Measurements from ENCODE around the gene ARHGAP10. TPM values are rescaled to one million over a fixed set of nuclear protein-coding genes. Genes with fewer than 3 reads are reported as not detected.
A peak's percentile ranks its signal among the peaks of the same experiment; 100 is the strongest.

The ARHGAP10 gene
- polyA plus RNA-seq, 1 donor = 11.0 TPM

DNA sequence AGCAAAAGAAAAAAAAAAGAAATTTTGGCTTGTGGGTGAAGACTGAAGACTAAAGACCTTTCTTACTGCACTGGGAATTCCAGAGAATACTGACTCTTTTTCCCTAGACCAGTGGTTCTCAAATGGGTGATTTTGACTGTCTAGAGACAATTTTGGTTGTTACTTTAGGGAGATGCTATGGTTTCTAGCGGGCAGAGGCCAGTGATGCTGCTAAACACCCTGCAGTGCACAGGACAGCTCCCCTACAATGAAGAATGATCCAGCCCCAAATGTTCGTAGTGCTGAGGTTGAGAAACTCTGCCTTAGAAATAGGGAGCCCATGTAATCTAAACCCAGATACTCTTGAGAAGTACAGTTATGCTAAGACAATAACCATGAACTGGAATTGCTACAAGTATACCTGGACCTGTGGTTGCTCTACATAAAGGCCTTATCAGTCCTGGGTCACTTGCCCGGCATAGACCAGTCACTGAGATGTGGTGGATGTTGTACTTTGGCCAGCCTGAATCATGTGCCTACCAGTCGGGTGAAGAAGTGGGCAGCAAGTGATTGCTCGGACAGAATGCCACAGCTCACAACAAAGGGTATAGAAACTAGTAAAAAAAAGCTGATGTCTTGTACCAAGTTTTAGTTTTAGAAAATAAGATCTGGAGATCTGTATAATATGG lies 16.0 kb downstream of the ARHGAP10 start:
- H3K27me3 ChIP-seq (ENCODE audit: control insufficient read depth, insufficient read depth, low read length) = no peaks in the 10 kb centered on the region
- peaks cover 11% of the 10 kb centered on the region for H3K4me1 ChIP-seq (ENCODE audit: control insufficient read depth, insufficient read depth, low read length)
- no peak overlapping the region for H3K4me3 ChIP-seq (ENCODE audit: low read length)
- H3K27ac ChIP-seq (ENCODE audit: low read length) = peak overlapping the region; percentile 71
- no peaks in the 10 kb centered on the region for H3K9me3 ChIP-seq (ENCODE audit: control insufficient read depth, low read depth, low read length)
- no CpG with 5 or more reads among the region's 5 CpGs for WGBS (ENCODE audit: insufficient coverage, low lambda C conversion rate)
- H3K36me3 ChIP-seq (ENCODE audit: control insufficient read depth, insufficient read depth, low read length) = no peaks in the 10 kb centered on the region
- peak; percentile 83 to 86 for DNase-seq

DNA sequence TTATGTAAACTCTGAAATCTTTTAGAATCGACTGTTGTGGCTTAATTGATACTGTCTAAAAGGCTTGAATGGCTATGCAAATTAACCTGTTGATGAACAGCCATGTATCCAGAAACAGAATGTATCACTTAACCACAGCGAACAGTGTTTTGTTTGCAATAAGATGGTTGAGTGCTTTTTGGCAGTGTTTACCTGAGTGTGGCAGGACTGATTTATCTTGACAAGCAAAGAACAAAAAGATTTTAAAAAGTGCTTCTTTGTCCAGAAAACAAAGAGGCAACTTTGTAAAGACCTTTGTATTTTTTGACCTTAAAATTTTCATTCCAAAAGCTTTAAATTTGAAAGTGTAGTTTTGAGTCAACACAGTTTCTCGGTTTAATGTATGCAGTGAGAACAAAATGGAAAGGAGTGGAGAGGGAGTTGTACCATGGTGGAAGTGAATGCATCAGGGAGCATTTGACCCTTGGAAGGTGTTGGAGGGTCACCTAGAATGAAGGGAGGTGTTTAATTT lies 18.0 kb downstream of the ARHGAP10 start:
- no peaks in the 10 kb centered on the region for H3K9me3 ChIP-seq (ENCODE audit: control insufficient read depth, low read depth, low read length)
- no peaks in the 10 kb centered on the region for H3K27me3 ChIP-seq (ENCODE audit: control insufficient read depth, insufficient read depth, low read length)
- no peaks in the 10 kb centered on the region for H3K36me3 ChIP-seq (ENCODE audit: control insufficient read depth, insufficient read depth, low read length)
- no peak for DNase-seq
- no peak overlapping the region for H3K4me3 ChIP-seq (ENCODE audit: low read length)
- no peak overlapping the region for H3K27ac ChIP-seq (ENCODE audit: low read length)
- WGBS (ENCODE audit: insufficient coverage, low lambda C conversion rate) = no CpG with 5 or more reads among the region's 3 CpGs
- H3K4me1 ChIP-seq (ENCODE audit: control insufficient read depth, insufficient read depth, low read length) = peaks cover 11% of the 10 kb centered on the region

DNA sequence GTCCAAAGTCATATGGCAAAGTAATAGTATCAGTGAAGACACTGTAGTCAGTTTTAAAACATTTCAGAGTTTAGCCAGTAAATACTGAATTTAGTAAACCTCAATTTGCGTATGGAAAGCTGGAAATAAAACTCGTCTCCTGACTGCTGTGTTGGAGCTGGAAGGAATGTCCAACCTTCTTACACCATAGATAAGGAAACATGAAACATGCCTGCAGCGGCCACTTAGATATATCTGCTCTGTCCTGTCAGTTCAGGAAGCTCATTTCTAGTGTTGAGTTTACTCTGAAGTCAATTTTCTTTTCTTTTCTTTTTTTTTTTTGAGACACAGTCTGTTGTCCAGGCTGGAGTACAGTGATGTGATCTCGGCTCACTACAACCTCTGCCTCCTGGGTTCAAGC lies 21.2 kb downstream of the ARHGAP10 start:
- Histone ChIP-seq H3K27ac (ENCODE audit: low read length) (no peak overlapping the region), H3K4me1 (ENCODE audit: control insufficient read depth, insufficient read depth, low read length) (peaks cover 11% of the 10 kb centered on the region), H3K9me3 (ENCODE audit: control insufficient read depth, low read depth, low read length) (no peaks in the 10 kb centered on the region), H3K4me3 (ENCODE audit: low read length) (no peak overlapping the region), H3K36me3 (ENCODE audit: control insufficient read depth, insufficient read depth, low read length) (no peaks in the 10 kb centered on the region), H3K27me3 (ENCODE audit: control insufficient read depth, insufficient read depth, low read length) (no peaks in the 10 kb centered on the region)
- DNase-seq = no peak
- WGBS (ENCODE audit: insufficient coverage, low lambda C conversion rate) = 90% methylated on average over 2 of the region's 4 CpGs

DNA sequence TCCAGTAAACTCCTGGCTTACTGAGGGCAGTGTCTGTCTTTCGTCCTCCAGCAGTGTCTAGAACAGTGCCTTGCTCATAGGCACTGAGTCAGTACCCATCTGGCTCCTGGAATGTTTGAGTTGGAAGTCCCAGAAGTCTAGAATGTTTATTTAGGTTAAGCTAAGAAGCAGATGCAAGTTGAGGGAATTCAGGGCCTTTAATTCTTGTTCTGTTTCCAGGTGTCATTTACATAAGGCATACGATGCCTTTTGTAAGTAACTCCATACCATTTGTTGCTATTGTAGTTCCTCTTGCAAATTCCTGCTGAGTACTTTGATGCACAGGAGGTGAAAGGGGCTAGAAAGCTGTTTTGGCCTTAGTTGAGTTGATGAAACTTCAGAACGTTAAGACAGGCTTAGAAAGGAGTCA lies 22.2 kb downstream of the ARHGAP10 start:
- Histone ChIP-seq H3K4me1 (ENCODE audit: control insufficient read depth, insufficient read depth, low read length) (peaks cover 7% of the 10 kb centered on the region), H3K27me3 (ENCODE audit: control insufficient read depth, insufficient read depth, low read length) (no peaks in the 10 kb centered on the region), H3K27ac (ENCODE audit: low read length) (no peak overlapping the region), H3K36me3 (ENCODE audit: control insufficient read depth, insufficient read depth, low read length) (no peaks in the 10 kb centered on the region), H3K4me3 (ENCODE audit: low read length) (no peak overlapping the region), H3K9me3 (ENCODE audit: control insufficient read depth, low read depth, low read length) (no peaks in the 10 kb centered on the region)
- no peak for DNase-seq
- WGBS (ENCODE audit: insufficient coverage, low lambda C conversion rate) = no CpG with 5 or more reads among the region's 3 CpGs

DNA sequence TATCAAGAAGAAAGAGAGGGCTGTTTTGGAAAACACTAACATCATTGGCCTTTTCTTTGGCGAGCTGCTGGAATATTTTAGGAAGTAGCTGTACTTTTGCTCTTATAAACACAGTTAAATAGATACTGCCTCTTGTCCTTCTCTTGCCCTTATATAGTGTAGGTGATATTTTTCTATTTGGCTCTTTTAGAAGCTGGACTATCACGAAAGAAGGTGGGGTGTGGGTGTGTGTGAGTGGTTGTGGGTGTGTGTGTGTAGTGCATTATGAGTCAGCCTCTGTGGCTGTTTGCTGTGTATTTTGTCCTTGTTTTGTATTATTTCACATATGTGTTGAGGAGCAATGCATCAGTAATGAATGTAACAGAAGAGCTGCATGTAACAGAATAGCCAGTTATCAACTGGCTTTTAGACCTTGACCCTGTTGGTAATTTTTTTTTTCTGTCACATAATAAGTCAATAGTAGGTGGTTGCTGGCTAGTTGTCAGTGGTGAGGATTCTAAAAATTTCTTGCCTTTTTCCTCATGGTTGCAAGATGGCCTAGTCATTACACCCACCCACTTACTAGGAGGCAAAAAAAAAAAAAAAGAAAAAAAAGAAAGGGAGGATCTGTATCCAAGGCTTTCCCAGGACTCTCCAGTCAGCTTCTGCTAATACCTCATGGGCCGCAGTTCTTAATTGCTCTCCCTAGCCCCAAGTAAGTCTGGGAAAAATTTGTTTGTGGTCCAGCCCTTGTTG lies 23.8 kb downstream of the ARHGAP10 start:
- WGBS (ENCODE audit: insufficient coverage, low lambda C conversion rate) = no CpG with 5 or more reads among the region's 3 CpGs
- Histone ChIP-seq H3K9me3 (ENCODE audit: control insufficient read depth, low read depth, low read length) (no peaks in the 10 kb centered on the region), H3K4me1 (ENCODE audit: control insufficient read depth, insufficient read depth, low read length) (peaks cover 7% of the 10 kb centered on the region), H3K4me3 (ENCODE audit: low read length) (no peak overlapping the region), H3K27ac (ENCODE audit: low read length) (no peak overlapping the region), H3K36me3 (ENCODE audit: control insufficient read depth, insufficient read depth, low read length) (no peaks in the 10 kb centered on the region), H3K27me3 (ENCODE audit: control insufficient read depth, insufficient read depth, low read length) (no peaks in the 10 kb centered on the region)
- DNase-seq = peak in 1 of 2 donors; percentile 34

DNA sequence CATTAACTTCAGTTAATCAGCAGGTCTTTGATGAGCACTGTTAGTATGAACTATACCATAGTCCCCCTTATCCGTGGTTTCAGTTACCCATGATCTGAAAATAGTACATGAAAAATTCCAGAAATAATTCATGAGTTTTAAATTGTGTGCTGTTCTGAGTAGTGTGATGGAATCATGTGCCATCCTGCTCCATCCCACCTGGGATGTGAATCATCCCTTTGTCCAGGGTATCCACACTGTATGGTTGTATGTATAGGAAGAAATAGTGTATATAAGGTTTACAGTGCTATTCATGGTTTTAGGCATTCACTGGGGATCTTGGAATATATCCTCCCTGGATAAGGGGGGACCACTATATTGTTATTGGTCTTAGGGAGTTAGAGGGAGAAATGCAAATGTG lies 24.5 kb downstream of the ARHGAP10 start:
- Histone ChIP-seq H3K27me3 (ENCODE audit: control insufficient read depth, insufficient read depth, low read length) (no peaks in the 10 kb centered on the region), H3K9me3 (ENCODE audit: control insufficient read depth, low read depth, low read length) (no peaks in the 10 kb centered on the region), H3K4me1 (ENCODE audit: control insufficient read depth, insufficient read depth, low read length) (peaks cover 7% of the 10 kb centered on the region), H3K36me3 (ENCODE audit: control insufficient read depth, insufficient read depth, low read length) (no peaks in the 10 kb centered on the region), H3K4me3 (ENCODE audit: low read length) (no peak overlapping the region), H3K27ac (ENCODE audit: low read length) (no peak overlapping the region)
- DNase-seq = no peak
- no CpG with 5 or more reads among the region's 1 CpG for WGBS (ENCODE audit: insufficient coverage, low lambda C conversion rate)

DNA sequence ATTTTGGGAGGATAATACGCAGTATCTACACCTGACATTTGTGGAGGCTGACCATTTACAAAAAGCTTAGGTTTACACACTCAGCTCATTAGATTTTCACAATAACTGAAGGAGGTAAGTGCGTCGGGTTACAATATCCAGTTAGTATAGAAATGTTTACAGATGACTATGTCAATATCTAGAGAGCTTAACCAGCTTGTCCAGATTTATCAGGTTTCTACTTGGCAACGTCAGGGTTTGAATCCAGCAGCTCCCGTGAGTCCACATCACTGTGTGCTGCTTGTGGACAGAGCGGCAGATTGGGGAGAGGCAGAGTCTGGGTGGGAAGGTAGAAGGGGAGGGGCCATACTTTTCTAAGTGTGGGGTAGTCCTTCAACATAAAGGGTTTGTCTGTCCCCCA lies 28.3 kb downstream of the ARHGAP10 start:
- Histone ChIP-seq H3K9me3 (ENCODE audit: control insufficient read depth, low read depth, low read length) (no peaks in the 10 kb centered on the region), H3K4me1 (ENCODE audit: control insufficient read depth, insufficient read depth, low read length) (peaks cover 7% of the 10 kb centered on the region), H3K4me3 (ENCODE audit: low read length) (no peak overlapping the region), H3K27ac (ENCODE audit: low read length) (no peak overlapping the region), H3K36me3 (ENCODE audit: control insufficient read depth, insufficient read depth, low read length) (no peaks in the 10 kb centered on the region), H3K27me3 (ENCODE audit: control insufficient read depth, insufficient read depth, low read length) (no peaks in the 10 kb centered on the region)
- WGBS (ENCODE audit: insufficient coverage, low lambda C conversion rate) = no CpG with 5 or more reads among the region's 6 CpGs
- DNase-seq = no peak

DNA sequence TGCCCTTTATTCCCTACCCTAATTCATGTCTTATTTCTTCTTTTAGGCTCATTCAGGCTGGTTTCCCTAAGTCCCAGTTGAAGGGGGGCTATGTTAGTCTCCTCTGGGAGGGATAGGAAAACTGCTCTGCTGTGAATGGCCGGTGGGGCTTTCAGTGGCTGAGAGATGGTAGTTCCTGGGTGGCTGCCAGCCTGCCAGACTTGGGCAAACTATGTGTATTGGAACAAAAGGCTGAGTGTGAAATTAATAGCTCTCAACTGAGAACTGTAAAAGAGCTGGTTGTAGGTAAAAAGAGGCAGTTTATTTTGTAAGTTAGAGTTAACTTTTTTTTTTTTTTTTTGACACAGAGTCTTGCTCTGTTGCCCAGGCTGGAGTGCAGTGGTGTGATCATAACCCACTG lies 28.8 kb downstream of the ARHGAP10 start:
- H3K4me1 ChIP-seq (ENCODE audit: control insufficient read depth, insufficient read depth, low read length) = peaks cover 4% of the 10 kb centered on the region
- H3K27ac ChIP-seq (ENCODE audit: low read length) = no peak overlapping the region
- no peaks in the 10 kb centered on the region for H3K36me3 ChIP-seq (ENCODE audit: control insufficient read depth, insufficient read depth, low read length)
- H3K27me3 ChIP-seq (ENCODE audit: control insufficient read depth, insufficient read depth, low read length) = no peaks in the 10 kb centered on the region
- DNase-seq = no peak
- WGBS (ENCODE audit: insufficient coverage, low lambda C conversion rate) = no CpG with 5 or more reads among the region's 1 CpG
- no peak overlapping the region for H3K4me3 ChIP-seq (ENCODE audit: low read length)
- no peaks in the 10 kb centered on the region for H3K9me3 ChIP-seq (ENCODE audit: control insufficient read depth, low read depth, low read length)

DNA sequence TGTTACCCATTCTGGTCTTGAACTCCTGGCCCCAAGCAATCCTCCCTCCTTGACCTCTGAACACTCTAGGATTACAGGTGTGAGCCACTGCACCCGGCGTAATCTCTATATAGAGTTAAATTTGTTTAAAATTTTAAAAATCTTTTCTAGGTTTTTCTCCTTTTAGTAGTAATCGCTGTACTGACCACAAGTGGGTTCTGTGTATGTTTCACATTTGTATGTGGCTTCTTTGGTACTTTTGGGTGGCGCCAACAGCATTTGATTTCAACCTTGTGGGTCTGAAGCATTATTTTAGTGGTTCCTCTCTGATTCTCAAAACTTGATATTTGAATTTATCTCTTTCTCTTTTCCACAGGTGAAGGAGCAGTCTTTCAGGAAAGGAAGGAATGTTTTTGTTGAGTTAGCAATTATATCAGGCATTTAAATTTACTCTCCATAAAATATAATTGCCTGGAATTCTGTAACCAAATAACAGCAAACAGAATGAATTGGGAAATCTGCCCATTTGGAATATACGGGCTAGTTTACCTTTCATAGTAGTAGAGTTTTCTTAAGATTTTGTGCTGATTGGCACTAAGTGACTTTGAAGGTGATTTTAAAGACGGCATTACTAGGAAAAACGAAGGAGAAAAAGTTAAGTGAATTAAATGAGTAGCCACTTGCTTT lies 29.5 kb downstream of the ARHGAP10 start:
- H3K4me1 ChIP-seq (ENCODE audit: control insufficient read depth, insufficient read depth, low read length) = peaks cover under 1% of the 10 kb centered on the region
- no peaks in the 10 kb centered on the region for H3K36me3 ChIP-seq (ENCODE audit: control insufficient read depth, insufficient read depth, low read length)
- H3K9me3 ChIP-seq (ENCODE audit: control insufficient read depth, low read depth, low read length) = no peaks in the 10 kb centered on the region
- no peak overlapping the region for H3K27ac ChIP-seq (ENCODE audit: low read length)
- H3K4me3 ChIP-seq (ENCODE audit: low read length) = no peak overlapping the region
- no peak for DNase-seq
- WGBS (ENCODE audit: insufficient coverage, low lambda C conversion rate) = 100% methylated on average over 1 of the region's 7 CpGs
- H3K27me3 ChIP-seq (ENCODE audit: control insufficient read depth, insufficient read depth, low read length) = no peaks in the 10 kb centered on the region

DNA sequence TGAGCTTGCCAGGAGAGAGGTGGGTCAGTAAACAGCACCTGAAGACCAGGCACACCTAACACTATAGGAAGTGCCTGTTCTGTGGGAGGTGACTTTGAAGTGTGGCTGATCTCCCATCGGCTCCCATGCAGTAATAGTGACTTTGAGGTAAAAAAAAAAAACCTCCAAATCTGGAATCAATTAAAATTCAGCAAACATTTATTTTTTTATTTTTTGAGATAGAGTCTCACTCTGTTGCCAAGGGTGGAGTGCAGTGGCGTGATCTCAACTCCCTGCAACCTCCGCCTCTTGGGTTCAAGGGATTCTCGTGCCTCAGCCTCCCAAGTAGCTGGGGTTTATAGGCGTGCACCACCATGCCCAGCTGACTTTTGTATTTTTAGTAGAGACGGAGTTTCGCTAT lies 32.4 kb downstream of the ARHGAP10 start:
- H3K27ac ChIP-seq (ENCODE audit: low read length) = no peak overlapping the region
- WGBS (ENCODE audit: insufficient coverage, low lambda C conversion rate) = 100% methylated on average over 1 of the region's 7 CpGs

More for the DNA sequence above, 32.4 kb downstream of the ARHGAP10 start:
- Histone ChIP-seq H3K4me3 (ENCODE audit: low read length) (no peak overlapping the region), H3K4me1 (ENCODE audit: control insufficient read depth, insufficient read depth, low read length) (peaks cover 6% of the 10 kb centered on the region), H3K9me3 (ENCODE audit: control insufficient read depth, low read depth, low read length) (no peaks in the 10 kb centered on the region), H3K27me3 (ENCODE audit: control insufficient read depth, insufficient read depth, low read length) (no peaks in the 10 kb centered on the region), H3K36me3 (ENCODE audit: control insufficient read depth, insufficient read depth, low read length) (no peaks in the 10 kb centered on the region)
- DNase-seq = no peak

Data from large intestine (tissue), 3 donors.